DND-41 (cell line): ENCODE results near the gene CIRBP.

Experiments
- ATAC-seq: fragments of 200-7000 bp; cut with Tn5 transposase; 3 replicates; pipeline ENCODE4 v1.9.1; 2021; ENCODE audit warnings: low read depth; ENCODE audit not compliant: insufficient read depth
- DNase-seq: peaks from one replicate; pipeline ENCODE4 v3.0.0-alpha.2; 2020
- H2AFZ ChIP-seq: 2 replicates; pipeline ENCODE4 v1.6.0; 2012; ENCODE audit warnings: low read depth, low read length
- H3K27ac ChIP-seq: 2 replicates; pipeline ENCODE4 v1.5.1; 2012; ENCODE audit warnings: low read length, inconsistent platforms
- H3K27me3 ChIP-seq: fragments of 200-600 bp; sonication (generic); 2 replicates; pipeline ENCODE4 v1.6.0; 2012; ENCODE audit warnings: low read length, mild to moderate bottlenecking, inconsistent platforms; ENCODE audit not compliant: insufficient read depth, poor library complexity
- H3K36me3 ChIP-seq: 2 replicates; pipeline ENCODE4 v1.5.1; 2012; ENCODE audit warnings: low read length, inconsistent platforms; ENCODE audit not compliant: insufficient read depth
- H3K4me1 ChIP-seq: 2 replicates; pipeline ENCODE4 v1.5.1; 2012; ENCODE audit warnings: mild to moderate bottlenecking, low read length; ENCODE audit not compliant: insufficient read depth
- H3K4me2 ChIP-seq: 2 replicates; pipeline ENCODE4 v1.6.0; 2012; ENCODE audit warnings: mild to moderate bottlenecking, moderate library complexity, low read length, inconsistent platforms; ENCODE audit not compliant: insufficient read depth
- H3K4me3 ChIP-seq, 2 experiments: fragments of 200-600 bp in 1 of 2; shearing (Covaris generic) in 1 of 2; 2 replicates each; pipeline ENCODE4 v1.5.1; 2012 to 2016; ENCODE audit warnings: inconsistent platforms in 2 of 2, low read length in 2 of 2, mild to moderate bottlenecking in 2 of 2, low read depth in 1 of 2, moderate library complexity in 1 of 2
- H3K79me2 ChIP-seq: 2 replicates; pipeline ENCODE4 v1.6.0; 2012; ENCODE audit warnings: low read length, inconsistent platforms; ENCODE audit not compliant: insufficient read depth
- H3K9ac ChIP-seq: 2 replicates; pipeline ENCODE4 v1.6.0; 2012; ENCODE audit warnings: low read depth, mild to moderate bottlenecking, inconsistent platforms, low read length, moderate library complexity
- H3K9me3 ChIP-seq: 2 replicates; pipeline ENCODE4 v1.5.1; 2012; ENCODE audit warnings: low read length, moderate library complexity, mild to moderate bottlenecking, inconsistent platforms; ENCODE audit not compliant: insufficient read depth, severe bottlenecking
- H4K20me1 ChIP-seq: 2 replicates; pipeline ENCODE4 v1.6.0; 2012; ENCODE audit warnings: low read length; ENCODE audit not compliant: insufficient read depth
- CTCF ChIP-seq: IDR thresholded peaks from 2 replicates; pipeline ENCODE4 v1.5.1; 2012; ENCODE audit warnings: borderline replicate concordance, low read length, moderate library complexity, mild to moderate bottlenecking; ENCODE audit not compliant: poor library complexity, severe bottlenecking; ENCODE audit errors: extremely low read depth
- EZH2 ChIP-seq: IDR thresholded peaks from 3 replicates; pipeline ENCODE4 v1.6.1; 2012; ENCODE audit warnings: borderline replicate concordance, low read depth, mild to moderate bottlenecking, moderate library complexity, low read length, inconsistent platforms; ENCODE audit not compliant: severe bottlenecking

Gene CIRBP

GRCh38 chr19:1252221-1252820, 16.8 kb upstream of the CIRBP start:
- Histone ChIP-seq H3K27ac (peak overlapping the region; percentile 29), H3K4me1 (peaks cover 57% of the 10 kb centered on the region), H3K79me2 (peaks cover 55% of the 10 kb centered on the region), H3K9me3 (no peaks in the 10 kb centered on the region), H4K20me1 (peaks cover 55% of the 10 kb centered on the region), H3K4me2 (peak overlapping the region; percentile 77), H3K4me3 (peak overlapping the region in 1 of 2 experiments; percentile 44; a peak in 2 of 4 replicates), H3K9ac (peak overlapping the region; percentile 41), H3K27me3 (no peaks in the 10 kb centered on the region), H2AFZ (no peak overlapping the region), H3K36me3 (peaks cover 46% of the 10 kb centered on the region)
- TF ChIP-seq CTCF (no peak), EZH2 (no peak)
- no peak for ATAC-seq
- peak; percentile 70 for DNase-seq

- TF ChIP-seq CTCF (peak; percentile 17), EZH2 (no peak)
- H3K79me2 ChIP-seq, result peaks cover 55% of the 10 kb centered on the region
- no peaks in the 10 kb centered on the region for H3K27me3 ChIP-seq
- DNase-seq (peak; percentile 96), ATAC-seq (peak; percentile 71)
- H4K20me1 ChIP-seq, result peaks cover 55% of the 10 kb centered on the region
- H3K9me3 ChIP-seq, result no peaks in the 10 kb centered on the region
- H3K9ac ChIP-seq, result peak overlapping the region; percentile 41
- peak overlapping the region in 1 of 2 experiments; percentile 44; a peak in 2 of 4 replicates for H3K4me3 ChIP-seq
- H2AFZ ChIP-seq, result no peak overlapping the region
- peak overlapping the region; percentile 70 for H3K27ac ChIP-seq
- H3K4me1 ChIP-seq, result peaks cover 63% of the 10 kb centered on the region
- H3K4me2 ChIP-seq, result peak overlapping the region; percentile 77
- H3K36me3 ChIP-seq, result peaks cover 52% of the 10 kb centered on the region
Measured at GRCh38 chr19:1252821-1253513, 16.2 kb upstream of the CIRBP start.

- H3K27ac ChIP-seq, result peak overlapping the region; percentile 70
- peak overlapping the region in 1 of 2 experiments; percentile 38; a peak in 2 of 4 replicates for H3K4me3 ChIP-seq
- no peaks in the 10 kb centered on the region for H3K9me3 ChIP-seq
- no peak overlapping the region for H2AFZ ChIP-seq
- peaks cover 55% of the 10 kb centered on the region for H4K20me1 ChIP-seq
- DNase-seq (no peak), ATAC-seq (no peak)
- no peaks in the 10 kb centered on the region for H3K27me3 ChIP-seq
- peaks cover 55% of the 10 kb centered on the region for H3K79me2 ChIP-seq
- H3K9ac ChIP-seq, result peak overlapping the region; percentile 41
- TF ChIP-seq EZH2 (no peak), CTCF (no peak)
- H3K36me3 ChIP-seq, result peaks cover 57% of the 10 kb centered on the region
- peaks cover 67% of the 10 kb centered on the region for H3K4me1 ChIP-seq
- H3K4me2 ChIP-seq, result peak overlapping the region; percentile 77
Measured at GRCh38 chr19:1253514-1254080, 15.5 kb upstream of the CIRBP start.
